ENCODE results near the gene PNN. TPM values are rescaled to one million over a fixed set of nuclear protein-coding genes. Genes with fewer than 3 reads are reported as not detected.
A peak's percentile ranks its signal among the peaks of the same experiment; 100 is the strongest.
"Not testable (repeated sequence)": the region's sequence is repeated elsewhere in the genome, so short reads cannot be mapped to it uniquely, and the experiment has no call there.

The PNN gene
- 100 to 1,000 TPM; 105 TPM for total RNA-seq

- no peaks in the 10 kb centered on the region for H3K9me3 Mint-ChIP-seq
- ATAC-seq (ENCODE audit: low read depth) = peak; percentile 92
- peak within 1 kb of the TSS; percentile 96 for H3K27ac Mint-ChIP-seq
- H3K27me3 Mint-ChIP-seq = no peaks in the 10 kb centered on the region
- DNase-seq = peak; percentile 91
- peaks cover 27% of the 10 kb centered on the region for H3K4me1 Mint-ChIP-seq
- POLR2A ChIA-PET = interaction anchor here (0.9 to 1.7 kb wide), 9 partner anchors 10 to 257 kb away, joined by 3 to 16 read pairs (median 6); partner anchors contain the start of genes FBXO33, GEMIN2 and SEC23A
- H3K4me3 Mint-ChIP-seq = peak within 1 kb of the TSS; percentile 91
- peaks cover 29% of the 10 kb centered on the region for H3K36me3 Mint-ChIP-seq
These were observed at the start of gene PNN for GRCh38 chr14:39174560-39175444. PNN (plus strand) TSS chr14:39175254; CDS start chr14:39175280, 26 bp downstream.

GRCh38 chr14:39137835-39138234, 37.2 kb upstream of the PNN start:
- H3K36me3 Mint-ChIP-seq = peaks cover 40% of the 10 kb centered on the region

GRCh38 chr14:39138440-39138839, 36.6 kb upstream of the PNN start:
- H3K36me3 Mint-ChIP-seq = peaks cover 45% of the 10 kb centered on the region
- H3K27ac Mint-ChIP-seq = no peak overlapping the region
- POLR2A ChIA-PET = no interaction called here
- no peaks in the 10 kb centered on the region for H3K4me1 Mint-ChIP-seq
- DNase-seq = no peak
- H3K27me3 Mint-ChIP-seq = no peaks in the 10 kb centered on the region
- no peak for ATAC-seq (ENCODE audit: low read depth)
- no peak overlapping the region for H3K4me3 Mint-ChIP-seq
- H3K9me3 Mint-ChIP-seq = peaks cover 8% of the 10 kb centered on the region

More at GRCh38 chr14:39137835-39138234, 37.2 kb upstream of the PNN start:
- H3K9me3 Mint-ChIP-seq; H3K4me3 Mint-ChIP-seq; POLR2A ChIA-PET; DNase-seq; ATAC-seq (ENCODE audit: low read depth); H3K27me3 Mint-ChIP-seq; H3K27ac Mint-ChIP-seq; H3K4me1 Mint-ChIP-seq: not testable (repeated sequence)

- POLR2A ChIA-PET = interaction anchor here (0.6 kb wide), 1 partner anchor 100 kb away, joined by 3 read pairs; no protein-coding TSS in a partner anchor
- no peaks in the 10 kb centered on the region for H3K27me3 Mint-ChIP-seq
- peaks cover 8% of the 10 kb centered on the region for H3K9me3 Mint-ChIP-seq
- no peak overlapping the region for H3K27ac Mint-ChIP-seq
- ATAC-seq (ENCODE audit: low read depth) = no peak
- no peak for DNase-seq
- no peak overlapping the region for H3K4me3 Mint-ChIP-seq
- peaks cover 42% of the 10 kb centered on the region for H3K36me3 Mint-ChIP-seq
- H3K4me1 Mint-ChIP-seq = no peaks in the 10 kb centered on the region
These were observed 34.9 kb upstream of the PNN start for GRCh38 chr14:39140170-39140569.

- Mint-ChIP-seq H3K36me3 (peaks cover 45% of the 10 kb centered on the region), H3K9me3 (peaks cover 10% of the 10 kb centered on the region)
- ATAC-seq (ENCODE audit: low read depth); H3K27me3 Mint-ChIP-seq; H3K4me1 Mint-ChIP-seq; H3K4me3 Mint-ChIP-seq; POLR2A ChIA-PET; H3K27ac Mint-ChIP-seq; DNase-seq: not testable (repeated sequence)
These were observed 33.4 kb upstream of the PNN start for GRCh38 chr14:39141623-39142022.

GRCh38 chr14:39143226-39143625, 31.8 kb upstream of the PNN start:
- peaks cover 42% of the 10 kb centered on the region for H3K36me3 Mint-ChIP-seq
- H3K4me3 Mint-ChIP-seq; H3K27me3 Mint-ChIP-seq; ATAC-seq (ENCODE audit: low read depth); H3K4me1 Mint-ChIP-seq; POLR2A ChIA-PET; DNase-seq; H3K27ac Mint-ChIP-seq: not testable (repeated sequence)
- peaks cover 11% of the 10 kb centered on the region for H3K9me3 Mint-ChIP-seq

- no peak overlapping the region for H3K4me3 Mint-ChIP-seq
- ATAC-seq (ENCODE audit: low read depth) (no peak), DNase-seq (no peak)
- no peak overlapping the region for H3K27ac Mint-ChIP-seq
- peaks cover 40% of the 10 kb centered on the region for H3K36me3 Mint-ChIP-seq
- POLR2A ChIA-PET = interaction anchor here (0.6 kb wide), 1 partner anchor 10 kb away, joined by 4 read pairs; no protein-coding TSS in a partner anchor
- peaks cover 11% of the 10 kb centered on the region for H3K9me3 Mint-ChIP-seq
- H3K27me3 Mint-ChIP-seq = no peaks in the 10 kb centered on the region
- peaks cover 1% of the 10 kb centered on the region for H3K4me1 Mint-ChIP-seq
These were observed 29.6 kb upstream of the PNN start for GRCh38 chr14:39145266-39145966.

GRCh38 chr14:39154594-39155189, 20.4 kb upstream of the PNN start:
- H3K4me3 Mint-ChIP-seq = no peak overlapping the region
- POLR2A ChIA-PET = no interaction called here
- ATAC-seq (ENCODE audit: low read depth) (no peak), DNase-seq (no peak)
- H3K9me3 Mint-ChIP-seq = no peaks in the 10 kb centered on the region
- no peak overlapping the region for H3K27ac Mint-ChIP-seq
- no peaks in the 10 kb centered on the region for H3K27me3 Mint-ChIP-seq
- peaks cover 1% of the 10 kb centered on the region for H3K4me1 Mint-ChIP-seq
- peaks cover 24% of the 10 kb centered on the region for H3K36me3 Mint-ChIP-seq

- H3K4me3 Mint-ChIP-seq = no peak overlapping the region
- POLR2A ChIA-PET = no interaction called here
- no peak for DNase-seq
- peaks cover 33% of the 10 kb centered on the region for H3K36me3 Mint-ChIP-seq
- ATAC-seq (ENCODE audit: low read depth) = no peak
- peaks cover 11% of the 10 kb centered on the region for H3K4me1 Mint-ChIP-seq
- H3K9me3 Mint-ChIP-seq = no peaks in the 10 kb centered on the region
- H3K27me3 Mint-ChIP-seq = no peaks in the 10 kb centered on the region
- H3K27ac Mint-ChIP-seq = no peak overlapping the region
These were observed 17.6 kb upstream of the PNN start for GRCh38 chr14:39157491-39157890.

- peaks cover 37% of the 10 kb centered on the region for H3K36me3 Mint-ChIP-seq
- DNase-seq (no peak), ATAC-seq (ENCODE audit: low read depth) (no peak)
- POLR2A ChIA-PET = no interaction called here
- no peaks in the 10 kb centered on the region for H3K27me3 Mint-ChIP-seq
- H3K4me3 Mint-ChIP-seq = no peak overlapping the region
- H3K27ac Mint-ChIP-seq = no peak overlapping the region
- H3K9me3 Mint-ChIP-seq = no peaks in the 10 kb centered on the region
- H3K4me1 Mint-ChIP-seq = peaks cover 12% of the 10 kb centered on the region
These were observed 16.7 kb upstream of the PNN start for GRCh38 chr14:39158222-39158858.

GRCh38 chr14:39160494-39160893, 14.6 kb upstream of the PNN start:
- ATAC-seq (ENCODE audit: low read depth) (no peak), DNase-seq (no peak)
- no peaks in the 10 kb centered on the region for H3K27me3 Mint-ChIP-seq
- POLR2A ChIA-PET = interaction anchor here (1.0 kb wide), 1 partner anchor 9 kb away, joined by 4 read pairs; the partner anchor contains the start of gene TRAPPC6B
- peak overlapping the region; percentile 33 for H3K27ac Mint-ChIP-seq
- H3K4me3 Mint-ChIP-seq = no peak overlapping the region
- H3K4me1 Mint-ChIP-seq = peaks cover 16% of the 10 kb centered on the region
- no peaks in the 10 kb centered on the region for H3K9me3 Mint-ChIP-seq
- H3K36me3 Mint-ChIP-seq = peaks cover 44% of the 10 kb centered on the region

- Mint-ChIP-seq H3K4me3 (peak overlapping the region; percentile 86), H3K36me3 (peaks cover 18% of the 10 kb centered on the region), H3K4me1 (peaks cover 32% of the 10 kb centered on the region)
- not testable (repeated sequence) for H3K9me3 Mint-ChIP-seq; H3K27ac Mint-ChIP-seq; DNase-seq; H3K27me3 Mint-ChIP-seq; ATAC-seq (ENCODE audit: low read depth)
- POLR2A ChIA-PET = interaction anchor here (1.3 kb wide), 1 partner anchor 54 kb away, joined by 4 read pairs; no protein-coding TSS in a partner anchor
These were observed 7.2 kb upstream of the PNN start for GRCh38 chr14:39167797-39168320.
